Spleen (tissue), 11 donors: ENCODE data around the gene FOXP1. TPM values are rescaled to one million over a fixed set of nuclear protein-coding genes. Genes with fewer than 3 reads are reported as not detected.
A peak's percentile ranks its signal among the peaks of the same experiment; 100 is the strongest.

Experiments
- DNase-seq: peaks from one replicate; pipeline ENCODE4 v3.0.0-alpha.2; 2020
- H3K27ac ChIP-seq, 8 donors: fragments of 200-600 bp; sonication (generic) in 7 of 8; 1 replicate in 4 of 8; 2 replicates in 4 of 8; pipeline versions ENCODE4 v1.5.0 to v1.8.0; 2016 to 2021; ENCODE audit warnings: inconsistent platforms in 4 of 8, mild to moderate bottlenecking in 4 of 8, moderate library complexity in 1 of 8
- H3K27me3 ChIP-seq, 7 donors: fragments of 200-600 bp; sonication (generic) in 6 of 7; replicated peaks in 1 of 7; 1 replicate in 4 of 7; 2 replicates in 3 of 7; pipeline versions ENCODE4 v1.5.0 to v1.8.0; 2016 to 2021; ENCODE audit warnings: inconsistent platforms in 3 of 7, mild to moderate bottlenecking in 1 of 7
- H3K36me3 ChIP-seq, 6 donors: fragments of 200-600 bp; sonication (generic) in 5 of 6; 1 replicate in 4 of 6; 2 replicates in 2 of 6; pipeline versions ENCODE4 v1.5.0 to v1.8.0; 2016 to 2021; ENCODE audit warnings: inconsistent platforms in 2 of 6
- H3K4me1 ChIP-seq, 6 donors: fragments of 200-600 bp; sonication (generic) in 5 of 6; 1 replicate in 3 of 6; 2 replicates in 3 of 6; pipeline versions ENCODE4 v1.5.0 to v1.8.0; 2016 to 2021; ENCODE audit warnings: inconsistent platforms in 3 of 6
- H3K4me3 ChIP-seq, 8 donors: fragments of 200-600 bp; sonication (generic) in 7 of 8; 1 replicate in 4 of 8; 2 replicates in 4 of 8; pipeline versions ENCODE4 v1.5.0 to v1.8.0; 2016 to 2021; ENCODE audit warnings: inconsistent platforms in 4 of 8, mild to moderate bottlenecking in 4 of 8, moderate library complexity in 2 of 8
- H3K9me3 ChIP-seq, 8 donors: fragments of 200-600 bp; sonication (generic) in 7 of 8; 1 replicate in 4 of 8; 2 replicates in 4 of 8; pipeline versions ENCODE4 v1.5.0 to v1.8.0; 2016 to 2021; ENCODE audit warnings: inconsistent platforms in 4 of 8
- CTCF ChIP-seq, 11 experiments: fragments of 200-600 bp in 7 of 11; fragments of 450-650 bp in 4 of 11; sonication (generic) in 4 of 11; IDR thresholded peaks in 8 of 11; conservative IDR thresholded peaks in 3 of 11; 1 replicate in 7 of 11; 2 replicates in 4 of 11; pipeline versions ENCODE4 v1.4.0 to v1.8.0; 2016 to 2021; ENCODE audit warnings: antibody characterized with exemption in 11 of 11, inconsistent platforms in 4 of 11, mild to moderate bottlenecking in 1 of 11
- POLR2A ChIP-seq, 3 donors: fragments of 450-650 bp; IDR thresholded peaks; one replicate each; pipeline ENCODE4 v1.5.1; 2017; ENCODE audit warnings: antibody characterized with exemption in 3 of 3, mild to moderate bottlenecking in 1 of 3
- POLR2AphosphoS5 ChIP-seq, 3 donors: sonication (generic); formaldehyde crosslinking; IDR thresholded peaks; one replicate each; pipeline ENCODE4 v1.5.1; 2017; ENCODE audit warnings: antibody characterized with exemption in 3 of 3
- WGBS, 5 donors: extraction: QIAGEN DNeasy Blood & Tissue Kit in 3 of 5; methylation state at CpG; one replicate each; pipeline versions ENCODE4 v1.1.5 to v1.1.7; 2013 to 2018; 5-methylcytosine and 5-hydroxymethylcytosine counted together
- intact Hi-C: fragments of 100-400 bp; cut with DNase I; formaldehyde crosslinking; loops from one replicate; pipeline ENCODE4 v1.15.0; 2023; ENCODE audit warnings: low total_unique reads
- polyA plus RNA-seq, 3 donors: library from polyadenylated mRNA; stranded (reverse); fragments of 200-250 nt; gene quantifications; one replicate each; pipeline ENCODE4 v1.2.1, GENCODE V29; 2013
- total RNA-seq, 7 donors: library from RNA; depleted of rRNA in 3 of 7; stranded (reverse); fragments of >200 nt in 3 of 7; fragmentation: NEBNext Ultra II Directional in 4 of 7; extraction: Animal tissue kit (Norgen Biotek cat#: 25700) in 4 of 7; gene quantifications; one replicate each; pipeline versions ENCODE4 v1.1.0 to v1.2.1, GENCODE V29; 2016 to 2021
- donor health status: healthy with polysubstance abuse.
- donor health status: DM: no; HTN: no; CAD: no; lungs with moderate emphysema.
- donor health status: DM: no; HTN: no; CAD: no.
- donor health status: Bipolar disorder and iron deficiency.
- donor health status: healthy.
- donor health status: DM: no; HTN: no; CAD: no.
- donor health status: DM: yes; HTN: yes; CAD: no.

Gene FOXP1
- total and polyA plus RNA-seq, 10 donors: 11.1 to 202 (median 153) TPM

GRCh38 chr3:71072287-71072686, 511.2 kb downstream of the FOXP1 start:
- peaks cover 0 to 12% (median 0%) of the 10 kb centered on the region in 6 donors for H3K36me3 ChIP-seq
- no peak for DNase-seq
- no peaks in the 10 kb centered on the region for H3K9me3 ChIP-seq
- no peaks in the 10 kb centered on the region for H3K27me3 ChIP-seq
- peaks cover 23 to 100% (median 63%) of the 10 kb centered on the region in 6 donors for H3K4me1 ChIP-seq
- WGBS, 5 donors: 65 to 91% (median 77%) methylated on average over 2 of the region's 2 CpGs
- intact Hi-C loops: loop anchor here (10.0 kb wide), 1 partner anchor 53 kb away; no protein-coding TSS in a partner anchor
- peak overlapping the region in 1 of 8 donors; percentile 11 for H3K27ac ChIP-seq
- TF ChIP-seq POLR2A (IDR thresholded peaks at IDR 0.05): no peak
- no peak for TF ChIP-seq CTCF (IDR thresholded peaks at IDR 0.05 in 8 of 11, conservative IDR thresholded peaks at IDR 0.05 in 3 of 11)
- no peak for TF ChIP-seq POLR2AphosphoS5 (IDR thresholded peaks at IDR 0.05)
- no peak overlapping the region for H3K4me3 ChIP-seq

GRCh38 chr3:71070497-71071463, 512.7 kb downstream of the FOXP1 start:
- 62 to 74% (median 66%) methylated on average over 20 of the region's 20 CpGs for WGBS, 5 donors
- peak overlapping the region in 3 of 8 donors; percentile 17 to 32 (median 31) for H3K27ac ChIP-seq
- TF ChIP-seq POLR2A (IDR thresholded peaks at IDR 0.05) (no peak), CTCF (IDR thresholded peaks at IDR 0.05 in 8 of 11, conservative IDR thresholded peaks at IDR 0.05 in 3 of 11) (no peak), POLR2AphosphoS5 (IDR thresholded peaks at IDR 0.05) (no peak)
- no peak overlapping the region for H3K4me3 ChIP-seq
- no peak for DNase-seq
- peaks cover 0 to 12% (median 0%) of the 10 kb centered on the region in 6 donors for H3K36me3 ChIP-seq
- intact Hi-C loops: loop anchor here (10.0 kb wide), 1 partner anchor 54 kb away; no protein-coding TSS in a partner anchor
- H3K27me3 ChIP-seq: no peaks in the 10 kb centered on the region
- H3K4me1 ChIP-seq: peaks cover 38 to 100% (median 67%) of the 10 kb centered on the region in 6 donors
- no peaks in the 10 kb centered on the region for H3K9me3 ChIP-seq

GRCh38 chr3:71069797-71070196, 513.7 kb downstream of the FOXP1 start:
- WGBS, 5 donors: 38 to 53% (median 42%) methylated on average over 4 of the region's 4 CpGs
- Histone ChIP-seq H3K9me3 (no peaks in the 10 kb centered on the region), H3K36me3 (peaks cover 0 to 12% (median 0%) of the 10 kb centered on the region in 6 donors), H3K4me1 (peaks cover 39 to 96% (median 67%) of the 10 kb centered on the region in 6 donors), H3K27ac (peak overlapping the region in 4 of 8 donors; percentile 1 to 94 (median 39)), H3K27me3 (no peaks in the 10 kb centered on the region), H3K4me3 (no peak overlapping the region)
- intact Hi-C loops: loop anchor here (5.0 to 10.0 kb wide), 2 partner anchors 55 to 62 kb away; no protein-coding TSS in a partner anchor
- peak; percentile 84 for DNase-seq
- no peak for TF ChIP-seq POLR2A (IDR thresholded peaks at IDR 0.05)
- TF ChIP-seq CTCF (IDR thresholded peaks at IDR 0.05 in 8 of 11, conservative IDR thresholded peaks at IDR 0.05 in 3 of 11): peak in 10 of 11 experiments; percentile 15 to 68 (median 54)
- peak in 1 of 3 donors; percentile 72 for TF ChIP-seq POLR2AphosphoS5 (IDR thresholded peaks at IDR 0.05)
